Glutamatergic neuron (in vitro differentiated cells): Measurements from ENCODE around the gene PPOX. TPM values are rescaled to one million over a fixed set of nuclear protein-coding genes. Genes with fewer than 3 reads are reported as not detected.

Experiments
- DNase-seq: peaks from one replicate; pipeline ENCODE4 v3.0.0; 2022
- H3K27ac Mint-ChIP-seq: one replicate; pipeline ENCODE4 v1.8.0; 2020; ENCODE audit warnings: mild to moderate bottlenecking, mixed read lengths, inconsistent platforms; ENCODE audit not compliant: unreplicated experiment
- H3K27me3 Mint-ChIP-seq: one replicate; pipeline ENCODE4 v1.8.0; 2020; ENCODE audit warnings: mild to moderate bottlenecking, moderate library complexity, mixed read lengths, inconsistent platforms; ENCODE audit not compliant: unreplicated experiment
- H3K36me3 Mint-ChIP-seq: one replicate; pipeline ENCODE4 v1.8.0; 2020; ENCODE audit warnings: mild to moderate bottlenecking, mixed read lengths, inconsistent platforms; ENCODE audit not compliant: unreplicated experiment
- H3K4me1 Mint-ChIP-seq: one replicate; pipeline ENCODE4 v1.8.0; 2020; ENCODE audit warnings: mild to moderate bottlenecking, low read depth, mixed read lengths, inconsistent platforms; ENCODE audit not compliant: unreplicated experiment
- H3K4me3 Mint-ChIP-seq: one replicate; pipeline ENCODE4 v1.8.0; 2020; ENCODE audit warnings: mild to moderate bottlenecking, mixed read lengths, inconsistent platforms; ENCODE audit not compliant: unreplicated experiment
- H3K9me3 Mint-ChIP-seq: one replicate; pipeline ENCODE4 v1.8.0; 2020; ENCODE audit warnings: mild to moderate bottlenecking, moderate library complexity, mixed read lengths, inconsistent platforms; ENCODE audit not compliant: unreplicated experiment
- total RNA-seq: library from RNA; stranded (reverse); fragmentation: NEBNext Ultra II Directional; extraction: Animal tissue kit (Norgen Biotek cat#: 25700); gene quantifications from one replicate; pipeline ENCODE4 v1.2.1, GENCODE V29; 2021; ENCODE audit not compliant: unreplicated experiment
- TF ChIP-seq, protein P1 (sequence below): fragments of 200-600 bp; sonication (generic); IDR thresholded peaks from one replicate; pipeline ENCODE4 v1.5.0; 2021; ENCODE audit not compliant: partially characterized antibody, unreplicated experiment

Gene PPOX
- total RNA-seq, 1 donor from 2014 or later = 53.2 TPM

DNA sequence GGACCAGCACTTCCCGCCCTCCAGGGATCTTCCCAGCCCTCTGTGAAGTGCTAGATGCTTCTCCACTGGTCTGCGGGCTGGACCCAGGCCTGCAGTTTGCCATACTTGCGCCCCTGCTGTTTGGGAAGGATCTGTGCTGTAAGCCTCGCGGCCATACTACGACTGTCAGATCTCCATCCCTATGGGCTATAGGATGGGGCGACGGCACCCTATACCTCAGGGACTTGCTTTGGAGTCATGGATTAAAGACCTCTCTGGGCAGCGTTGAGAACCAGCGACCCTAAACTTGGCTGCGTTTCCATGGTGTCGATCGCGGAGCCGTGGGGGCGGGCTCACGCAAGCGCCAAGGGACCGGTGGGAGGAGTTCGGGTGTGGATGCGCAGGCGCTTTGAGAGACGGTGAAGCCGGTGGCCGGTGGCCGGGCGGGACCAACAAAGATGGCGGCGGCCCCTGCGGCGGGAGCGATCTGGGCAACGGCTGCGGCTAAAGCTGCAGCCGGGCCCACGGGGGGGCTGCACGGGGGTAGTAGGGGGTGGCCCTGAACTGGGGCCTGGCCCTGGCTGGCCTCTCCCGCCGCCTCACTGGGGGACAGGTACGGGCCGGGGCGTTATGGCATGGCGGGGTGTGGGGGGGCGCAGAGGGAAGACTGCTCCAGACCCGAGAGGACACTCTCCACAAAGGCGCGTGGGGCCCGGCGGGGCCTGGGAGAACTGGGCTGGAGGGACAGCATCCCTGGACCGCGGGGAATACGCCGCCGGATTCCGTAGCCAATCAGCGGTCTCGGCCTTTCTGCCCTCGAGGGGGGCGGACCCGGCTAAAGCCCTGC lies 6.9 kb upstream of the PPOX start, which contains the start of gene USP21:
USP21 (plus strand) TSS at position 414 of the 826 bp plus-strand sequence. CDS start 1,141 bp downstream, outside the sequence.
- peaks cover 4% of the 10 kb centered on the region for H3K27me3 Mint-ChIP-seq
- H3K9me3 Mint-ChIP-seq = peaks cover 8% of the 10 kb centered on the region
- H3K36me3 Mint-ChIP-seq = no peaks in the 10 kb centered on the region
- TF ChIP-seq, protein P1, sequence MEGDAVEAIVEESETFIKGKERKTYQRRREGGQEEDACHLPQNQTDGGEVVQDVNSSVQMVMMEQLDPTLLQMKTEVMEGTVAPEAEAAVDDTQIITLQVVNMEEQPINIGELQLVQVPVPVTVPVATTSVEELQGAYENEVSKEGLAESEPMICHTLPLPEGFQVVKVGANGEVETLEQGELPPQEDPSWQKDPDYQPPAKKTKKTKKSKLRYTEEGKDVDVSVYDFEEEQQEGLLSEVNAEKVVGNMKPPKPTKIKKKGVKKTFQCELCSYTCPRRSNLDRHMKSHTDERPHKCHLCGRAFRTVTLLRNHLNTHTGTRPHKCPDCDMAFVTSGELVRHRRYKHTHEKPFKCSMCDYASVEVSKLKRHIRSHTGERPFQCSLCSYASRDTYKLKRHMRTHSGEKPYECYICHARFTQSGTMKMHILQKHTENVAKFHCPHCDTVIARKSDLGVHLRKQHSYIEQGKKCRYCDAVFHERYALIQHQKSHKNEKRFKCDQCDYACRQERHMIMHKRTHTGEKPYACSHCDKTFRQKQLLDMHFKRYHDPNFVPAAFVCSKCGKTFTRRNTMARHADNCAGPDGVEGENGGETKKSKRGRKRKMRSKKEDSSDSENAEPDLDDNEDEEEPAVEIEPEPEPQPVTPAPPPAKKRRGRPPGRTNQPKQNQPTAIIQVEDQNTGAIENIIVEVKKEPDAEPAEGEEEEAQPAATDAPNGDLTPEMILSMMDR = no peak
- peak; percentile 95 for DNase-seq
- H3K4me3 Mint-ChIP-seq = peak within 1 kb of the TSS; percentile 91
- peak within 1 kb of the TSS; percentile 92 for H3K27ac Mint-ChIP-seq
- peaks cover 8% of the 10 kb centered on the region for H3K4me1 Mint-ChIP-seq

DNA sequence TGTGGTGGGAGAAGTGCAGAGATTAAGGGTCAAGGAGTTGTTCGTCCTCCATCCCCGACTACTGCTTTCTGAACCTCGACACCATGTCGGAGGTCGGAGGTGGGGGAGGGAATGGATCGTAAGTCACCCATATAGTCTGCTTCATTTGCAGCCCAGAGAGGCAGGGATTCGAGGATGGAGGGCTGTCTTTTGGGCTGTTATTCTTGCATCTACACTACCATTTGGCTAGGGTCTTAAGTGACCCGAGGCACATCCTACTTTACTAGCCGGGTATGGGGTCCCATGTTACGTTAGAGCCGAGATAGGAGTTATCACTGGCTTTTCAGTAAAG lies 6.3 kb upstream of the PPOX start:
- TF ChIP-seq, protein P1 = no peak
- H3K36me3 Mint-ChIP-seq = no peaks in the 10 kb centered on the region
- peaks cover 5% of the 10 kb centered on the region for H3K9me3 Mint-ChIP-seq
- DNase-seq = no peak
- peaks cover 4% of the 10 kb centered on the region for H3K27me3 Mint-ChIP-seq
- H3K4me1 Mint-ChIP-seq = peaks cover 8% of the 10 kb centered on the region
- H3K4me3 Mint-ChIP-seq = peak overlapping the region; percentile 91
- H3K27ac Mint-ChIP-seq = peak overlapping the region; percentile 84

DNA sequence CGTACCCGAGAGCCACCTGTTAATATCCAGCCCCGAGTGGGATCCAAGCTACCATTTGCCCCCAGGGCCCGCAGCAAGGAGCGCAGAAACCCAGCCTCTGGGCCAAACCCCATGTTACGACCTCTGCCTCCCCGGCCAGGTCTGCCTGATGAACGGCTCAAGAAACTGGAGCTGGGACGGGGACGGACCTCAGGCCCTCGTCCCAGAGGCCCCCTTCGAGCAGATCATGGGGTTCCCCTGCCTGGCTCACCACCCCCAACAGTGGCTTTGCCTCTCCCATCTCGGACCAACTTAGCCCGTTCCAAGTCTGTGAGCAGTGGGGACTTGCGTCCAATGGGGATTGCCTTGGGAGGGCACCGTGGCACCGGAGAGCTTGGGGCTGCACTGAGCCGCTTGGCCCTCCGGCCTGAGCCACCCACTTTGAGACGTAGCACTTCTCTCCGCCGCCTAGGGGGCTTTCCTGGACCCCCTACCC lies 5.5 kb upstream of the PPOX start:
- H3K4me1 Mint-ChIP-seq = peaks cover 14% of the 10 kb centered on the region
- peaks cover 8% of the 10 kb centered on the region for H3K27me3 Mint-ChIP-seq
- TF ChIP-seq, protein P1 = no peak
- DNase-seq = no peak
- H3K27ac Mint-ChIP-seq = no peak overlapping the region
- H3K36me3 Mint-ChIP-seq = no peaks in the 10 kb centered on the region
- H3K4me3 Mint-ChIP-seq = peak overlapping the region; percentile 91
- H3K9me3 Mint-ChIP-seq = peaks cover 5% of the 10 kb centered on the region

DNA sequence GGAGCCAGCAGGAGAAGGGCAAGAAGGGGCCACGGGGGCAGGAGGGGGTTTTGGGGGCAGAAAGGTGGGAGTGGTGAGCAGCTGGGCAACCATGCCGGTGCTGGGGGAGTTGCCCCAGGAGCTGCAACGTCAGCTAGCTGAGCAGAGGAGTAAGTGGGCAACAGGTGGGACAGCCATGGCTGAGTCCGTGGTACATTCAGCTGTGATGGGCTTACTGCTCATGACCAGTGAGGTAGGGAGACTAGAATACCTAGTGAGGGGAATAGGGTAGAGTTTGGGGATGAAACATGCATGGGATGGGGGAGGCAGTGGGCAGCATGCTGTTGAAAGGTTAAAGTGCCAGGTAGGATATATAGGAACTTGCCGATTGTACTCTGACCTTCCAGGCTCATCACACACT lies 4.6 kb upstream of the PPOX start:
- Mint-ChIP-seq H3K27ac (no peak overlapping the region), H3K4me3 (no peak overlapping the region), H3K9me3 (peaks cover 6% of the 10 kb centered on the region), H3K27me3 (peaks cover 10% of the 10 kb centered on the region), H3K4me1 (peaks cover 14% of the 10 kb centered on the region), H3K36me3 (no peaks in the 10 kb centered on the region)
- no peak for DNase-seq
- TF ChIP-seq, protein P1 = no peak

DNA sequence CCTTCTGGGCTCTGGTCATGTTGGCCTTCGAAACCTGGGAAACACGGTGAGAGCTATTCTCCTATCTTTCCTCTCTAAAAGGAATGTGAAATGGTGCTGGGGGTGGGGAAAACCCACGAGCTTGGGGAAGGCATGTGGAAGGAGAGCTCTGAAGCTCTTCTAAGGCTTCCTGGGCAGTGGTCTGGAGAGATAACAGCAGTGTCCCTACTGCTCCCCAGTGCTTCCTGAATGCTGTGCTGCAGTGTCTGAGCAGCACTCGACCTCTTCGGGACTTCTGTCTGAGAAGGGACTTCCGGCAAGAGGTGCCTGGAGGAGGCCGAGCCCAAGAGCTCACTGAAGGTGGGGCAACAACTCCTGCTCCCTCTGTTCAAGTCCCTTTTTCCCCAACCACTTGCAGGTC lies 4.2 kb upstream of the PPOX start:
- TF ChIP-seq, protein P1 = no peak
- Mint-ChIP-seq H3K4me1 (peaks cover 15% of the 10 kb centered on the region), H3K36me3 (no peaks in the 10 kb centered on the region), H3K4me3 (peak overlapping the region; percentile 78), H3K9me3 (peaks cover 9% of the 10 kb centered on the region), H3K27ac (no peak overlapping the region), H3K27me3 (peaks cover 13% of the 10 kb centered on the region)
- DNase-seq = no peak
